H1 (cell line): Measurements from ENCODE around the gene ARHGAP1. TPM values are rescaled to one million over a fixed set of nuclear protein-coding genes. Genes with fewer than 3 reads are reported as not detected.

ENCODE experiments used
- ASH2L ChIP-seq: fragments of 200-600, 300-600 bp; sonication (generic); IDR thresholded peaks from one replicate; pipeline ENCODE4 v1.7.1; 2017; ENCODE audit warnings: low read length
- CHD2 ChIP-seq: IDR thresholded peaks from 2 replicates; pipeline ENCODE4 v1.6.1; 2012; ENCODE audit warnings: low read length, improper control_type of control experiment
- CREB1 ChIP-seq: IDR thresholded peaks from 2 replicates; pipeline ENCODE4 v1.6.1; 2012; ENCODE audit warnings: inconsistent platforms
- NRF1 ChIP-seq: IDR thresholded peaks from 2 replicates; pipeline ENCODE4 v1.6.1; 2011; ENCODE audit warnings: mild to moderate bottlenecking, low read depth, low read length, improper control_type of control experiment
- SIN3A ChIP-seq, 2 experiments: IDR thresholded peaks in 1 of 2; conservative IDR thresholded peaks in 1 of 2; 2 replicates each; pipeline ENCODE4 v1.6.1; 2011 to 2012; ENCODE audit warnings: low read length in 2 of 2, improper control_type of control experiment in 1 of 2, low read depth in 1 of 2, mild to moderate bottlenecking in 1 of 2
- polyA plus RNA-seq, 7 experiments: library from polyadenylated mRNA; depleted of rRNA in 3 of 7; stranded (reverse) in 5 of 7; unstranded in 2 of 7; fragments of >200 nt in 5 of 7; fragments of 200-250 nt in 2 of 7; gene quantifications; 1 replicate in 5 of 7; 2 replicates in 1 of 7; 4 replicates in 1 of 7; pipeline versions ENCODE4 v1.2.1 to v1.2.3, GENCODE V29; 2011 to 2013; ENCODE audit warnings: missing spikeins in 2 of 7, mixed read lengths in 2 of 7
- total RNA-seq: library from RNA; stranded (reverse); fragmentation: NEBNext Ultra II Directional; extraction: Animal tissue kit (Norgen Biotek cat#: 25700); gene quantifications from 2 replicates; pipeline ENCODE4 v1.2.1, GENCODE V29; 2021

Gene ARHGAP1
- total and polyA plus RNA-seq, 2 of the 8 experiments (the other 6 are each of a cell fraction or from before 2014, with no cell fraction given) = 28.6 to 58.8 TPM

GRCh38 chr11:46741600-46742484, 41.4 kb upstream of the ARHGAP1 start (continued):
- TF ChIP-seq ASH2L = no peak
- TF ChIP-seq CHD2 = no peak
- TF ChIP-seq CREB1 = no peak
- no peak for TF ChIP-seq NRF1
- no peak for TF ChIP-seq SIN3A (conservative IDR thresholded peaks at IDR 0.05 in 1 of 2, IDR thresholded peaks at IDR 0.05 in 1 of 2; ENCODE audit: low read depth in 1 of 2, low read length in 2 of 2)
